ENCODE measurements around the gene AKAP9.
"Not testable (repeated sequence)": the region's sequence is repeated elsewhere in the genome, so short reads cannot be mapped to it uniquely, and the experiment has no call there.

Gene AKAP9

GRCh38 chr7:92137557-92137956 lies 196.9 kb downstream of the AKAP9 start:
- DNase-seq = no peak

DNA sequence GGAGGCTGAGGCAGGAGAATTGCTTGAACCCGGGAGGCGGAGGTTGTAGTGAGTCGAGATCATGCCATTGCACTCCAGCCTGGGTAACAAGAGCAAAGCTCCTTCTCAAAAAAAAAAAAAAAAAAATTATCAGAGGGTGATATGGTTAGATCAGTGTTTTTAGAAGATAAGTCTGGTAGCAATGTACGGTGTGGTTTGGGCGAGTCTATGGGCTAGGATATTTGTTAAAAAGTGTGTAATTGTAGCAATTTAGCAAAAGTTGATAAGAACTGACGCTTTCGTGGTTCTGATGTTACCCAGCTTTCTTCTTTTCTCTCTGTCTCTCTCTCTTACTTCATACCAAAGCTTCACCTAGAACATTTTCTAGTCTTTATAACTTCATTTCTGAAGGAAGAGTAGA lies 200.5 kb downstream of the AKAP9 start:
- DNase-seq = no peak

DNA sequence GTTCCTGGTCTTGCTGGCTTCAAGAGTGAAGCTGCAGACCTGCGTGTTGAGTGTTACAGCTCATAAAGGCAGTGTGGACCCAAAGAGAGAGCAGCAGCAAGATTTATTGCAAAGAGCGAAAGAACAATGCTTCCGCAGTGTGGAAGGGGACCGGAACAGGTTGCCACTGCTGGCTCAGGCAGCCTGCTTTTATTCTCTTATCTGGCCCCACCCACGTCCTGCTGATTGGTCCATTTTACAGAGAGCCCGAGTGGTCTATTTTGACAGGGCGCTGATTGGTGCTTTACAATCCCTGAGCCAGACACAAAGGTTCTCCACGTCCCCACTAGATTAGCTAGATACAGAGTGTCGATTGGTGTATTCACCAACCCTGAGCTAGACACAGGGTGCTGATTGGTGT lies 202.1 kb downstream of the AKAP9 start:
- DNase-seq = not testable (repeated sequence)

DNA sequence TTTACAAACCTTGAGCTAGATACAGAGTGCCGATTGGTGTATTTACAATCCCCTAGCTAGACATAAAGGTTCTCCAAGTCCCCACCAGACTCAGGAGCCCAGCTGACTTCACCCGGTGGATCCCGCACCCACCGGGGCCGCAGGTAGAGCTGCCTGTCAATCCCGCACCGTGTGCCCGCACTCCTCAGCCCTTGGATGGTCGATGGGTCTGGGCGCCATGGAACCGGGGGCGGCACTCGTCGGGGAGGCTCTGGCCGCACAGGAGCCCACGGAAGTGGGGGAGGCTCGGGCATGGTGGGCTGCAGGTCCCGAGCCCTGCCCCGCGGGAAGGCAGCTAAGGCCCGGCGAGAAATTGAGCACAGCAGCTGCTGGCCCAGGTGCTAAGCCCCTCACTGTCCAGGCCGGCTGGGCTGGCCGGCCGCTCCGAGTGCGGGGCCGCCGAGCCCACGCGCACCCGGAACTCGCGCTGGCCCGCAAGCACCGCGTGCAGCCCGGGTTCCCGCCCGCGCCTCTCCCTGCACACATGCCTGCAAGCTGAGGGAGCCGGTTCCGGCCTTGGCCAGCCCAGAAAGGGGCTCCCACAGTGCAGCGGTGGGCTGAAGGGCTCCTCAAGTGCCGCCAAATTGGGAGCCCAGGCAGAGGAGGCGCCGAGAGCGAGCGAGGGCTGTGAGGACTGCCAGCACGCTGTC lies 202.7 kb downstream of the AKAP9 start:
- not testable (repeated sequence) for DNase-seq

- DNase-seq = no peak
Measured at GRCh38 chr7:92149736-92150239, 209.1 kb downstream of the AKAP9 start.

GRCh38 chr7:92150450-92151017 lies 209.9 kb downstream of the AKAP9 start:
- no peak for DNase-seq

GRCh38 chr7:92155108-92155739 lies 214.6 kb downstream of the AKAP9 start:
- no peak for DNase-seq

- DNase-seq = no peak
Measured at GRCh38 chr7:92156990-92157389, 216.3 kb downstream of the AKAP9 start.

DNA sequence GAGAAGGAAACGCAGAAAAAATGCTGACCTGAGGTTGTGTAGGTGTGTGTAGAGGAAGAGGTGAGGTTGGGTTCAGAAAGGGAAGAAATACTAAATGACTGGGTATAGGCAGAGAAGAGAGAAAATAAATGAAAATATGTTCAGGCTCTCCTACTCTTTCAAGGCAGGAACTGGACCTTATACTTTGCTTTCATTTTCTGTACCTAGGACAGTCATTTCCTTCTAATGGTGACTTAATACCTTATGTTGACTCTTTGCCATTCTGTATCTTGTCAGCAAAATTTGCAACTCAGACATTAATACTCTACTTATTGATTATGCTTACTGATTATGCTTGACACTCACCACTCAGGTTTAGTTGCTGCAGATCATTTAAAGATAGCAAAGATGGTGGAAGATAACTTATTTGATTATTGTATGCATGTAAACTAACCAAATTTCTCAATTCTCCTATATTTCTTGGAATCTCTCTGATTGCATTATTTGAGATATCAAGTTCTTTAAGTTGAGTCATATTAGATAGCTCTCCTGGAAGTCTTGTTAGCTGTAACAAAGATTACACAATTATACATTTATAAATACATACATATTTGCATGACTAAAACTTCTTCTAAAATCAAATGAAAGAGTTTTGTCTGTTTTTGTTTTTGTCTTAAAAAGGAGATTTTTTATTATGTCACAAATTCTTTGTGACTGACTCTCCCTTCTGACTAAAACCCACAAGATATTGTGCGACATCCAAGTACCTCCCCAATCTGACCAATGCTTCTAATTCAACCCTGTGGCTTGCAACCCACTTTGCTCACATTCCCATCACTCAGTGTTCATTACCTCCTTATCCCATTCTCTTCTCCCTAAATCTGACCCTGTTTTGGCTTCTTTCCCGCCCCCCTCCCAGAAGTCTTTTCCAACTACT lies 218.3 kb downstream of the AKAP9 start:
- no peak for DNase-seq

Data from CD4-positive, alpha-beta T cell treated with Interleukin-17A for 4 hours (primary cell).